C1 segment of cervical spinal cord (tissue), 14 donors: Measurements from ENCODE around the gene EIF2B5.

Source experiments
- DNase-seq, 14 donors: peaks; one replicate each; lab custom pipeline; 2025; lab: John Stamatoyannopoulos, UW

Gene EIF2B5

GRCh38 chr3:184193991-184194539 is 58.9 kb downstream of the EIF2B5 start:
- DNase-seq, result no peak
